ENCODE data around the gene PGAP1.

PGAP1 gene

GRCh38 chr2:196802401-196802800, 124.1 kb downstream of the PGAP1 start:
- TF ChIP-seq JUND (IDR thresholded peaks at IDR 0.05; ENCODE audit: low read depth) = no peak
- in situ Hi-C loops (cut with HindIII; ENCODE audit: low pct_unique_long_range_greater_than_20kb, low sequenced_read_pairs) = no loop called here
- DNase-seq (ENCODE audit: low read depth in 1 of 2, low spot score in 1 of 2) = no peak

- in situ Hi-C loops (cut with HindIII; ENCODE audit: low pct_unique_long_range_greater_than_20kb, low sequenced_read_pairs) = no loop called here
- no peak for TF ChIP-seq JUND (IDR thresholded peaks at IDR 0.05; ENCODE audit: low read depth)
- DNase-seq (ENCODE audit: low read depth in 1 of 2, low spot score in 1 of 2) = no peak
Observed at GRCh38 chr2:196801674-196802261, 124.7 kb downstream of the PGAP1 start.

- in situ Hi-C loops (cut with HindIII; ENCODE audit: low pct_unique_long_range_greater_than_20kb, low sequenced_read_pairs) = no loop called here
- DNase-seq (ENCODE audit: low read depth in 1 of 2, low spot score in 1 of 2) = no peak
- TF ChIP-seq JUND (IDR thresholded peaks at IDR 0.05; ENCODE audit: low read depth) = no peak
Observed at GRCh38 chr2:196798980-196799379, 127.5 kb downstream of the PGAP1 start.

- in situ Hi-C loops (cut with HindIII; ENCODE audit: low pct_unique_long_range_greater_than_20kb, low sequenced_read_pairs) = no loop called here
- TF ChIP-seq JUND (IDR thresholded peaks at IDR 0.05; ENCODE audit: low read depth) = no peak
- no peak for DNase-seq (ENCODE audit: low read depth in 1 of 2, low spot score in 1 of 2)
Observed at GRCh38 chr2:196792865-196793264, 133.6 kb downstream of the PGAP1 start.

- DNase-seq (ENCODE audit: low read depth in 1 of 2, low spot score in 1 of 2) = no peak
- in situ Hi-C loops (cut with HindIII; ENCODE audit: low pct_unique_long_range_greater_than_20kb, low sequenced_read_pairs) = no loop called here
- no peak for TF ChIP-seq JUND (IDR thresholded peaks at IDR 0.05; ENCODE audit: low read depth)
Observed at GRCh38 chr2:196783431-196784094, 142.9 kb downstream of the PGAP1 start.
